HG03097 (cell line): ENCODE results near the gene FFAR3.

Source experiments
- ATAC-seq: cut with Tn5 transposase; IDR thresholded peaks from one replicate; pipeline ENCODE4 v1.9.1; 2021; ENCODE audit not compliant: unreplicated experiment, low FRiP score

Gene FFAR3, protein sequence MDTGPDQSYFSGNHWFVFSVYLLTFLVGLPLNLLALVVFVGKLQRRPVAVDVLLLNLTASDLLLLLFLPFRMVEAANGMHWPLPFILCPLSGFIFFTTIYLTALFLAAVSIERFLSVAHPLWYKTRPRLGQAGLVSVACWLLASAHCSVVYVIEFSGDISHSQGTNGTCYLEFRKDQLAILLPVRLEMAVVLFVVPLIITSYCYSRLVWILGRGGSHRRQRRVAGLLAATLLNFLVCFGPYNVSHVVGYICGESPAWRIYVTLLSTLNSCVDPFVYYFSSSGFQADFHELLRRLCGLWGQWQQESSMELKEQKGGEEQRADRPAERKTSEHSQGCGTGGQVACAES

GRCh38 chr19:35357867-35358573, at the start of gene FFAR3:
Gene FFAR3 (plus strand): TSS chr19:35358460. CDS start chr19:35358891, 431 bp downstream.
- no peak for ATAC-seq

GRCh38 chr19:35308910-35309309, 49.4 kb upstream of the FFAR3 start:
- ATAC-seq, result no peak

DNA sequence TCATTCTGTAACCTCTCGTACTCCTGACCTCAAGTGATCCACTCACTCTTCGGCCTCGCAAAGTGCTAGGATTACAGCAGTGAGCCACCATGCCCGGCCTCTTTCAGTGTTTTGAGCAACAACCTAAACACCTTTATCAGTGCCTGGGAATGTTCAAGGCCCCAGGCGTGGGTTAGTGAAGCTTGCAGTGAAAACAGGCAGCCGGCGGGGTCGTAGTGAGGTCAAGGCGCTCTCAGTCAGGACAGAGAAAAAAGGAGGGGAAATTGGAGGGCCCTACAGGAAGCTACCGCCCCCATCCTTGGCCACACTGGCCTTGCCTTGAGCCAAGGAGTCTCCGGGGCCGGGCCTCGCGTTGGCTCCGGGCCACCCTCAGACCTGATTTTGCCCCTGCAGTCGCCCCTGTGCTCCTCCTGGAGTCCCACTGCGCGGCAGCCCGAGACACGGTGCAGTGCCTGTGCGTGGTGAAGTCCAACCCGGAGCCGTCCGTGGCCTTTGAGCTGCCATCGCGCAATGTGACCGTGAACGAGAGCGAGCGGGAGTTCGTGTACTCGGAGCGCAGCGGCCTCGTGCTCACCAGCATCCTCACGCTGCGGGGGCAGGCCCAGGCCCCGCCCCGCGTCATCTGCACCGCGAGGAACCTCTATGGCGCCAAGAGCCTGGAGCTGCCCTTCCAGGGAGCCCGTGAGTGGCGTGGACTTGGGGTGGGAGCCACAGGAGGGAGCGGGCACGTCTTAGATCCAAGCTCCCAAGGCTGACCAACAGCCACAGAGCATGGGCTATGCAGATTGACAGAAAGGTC, 48.6 kb upstream of the FFAR3 start:
- ATAC-seq, result no peak

DNA sequence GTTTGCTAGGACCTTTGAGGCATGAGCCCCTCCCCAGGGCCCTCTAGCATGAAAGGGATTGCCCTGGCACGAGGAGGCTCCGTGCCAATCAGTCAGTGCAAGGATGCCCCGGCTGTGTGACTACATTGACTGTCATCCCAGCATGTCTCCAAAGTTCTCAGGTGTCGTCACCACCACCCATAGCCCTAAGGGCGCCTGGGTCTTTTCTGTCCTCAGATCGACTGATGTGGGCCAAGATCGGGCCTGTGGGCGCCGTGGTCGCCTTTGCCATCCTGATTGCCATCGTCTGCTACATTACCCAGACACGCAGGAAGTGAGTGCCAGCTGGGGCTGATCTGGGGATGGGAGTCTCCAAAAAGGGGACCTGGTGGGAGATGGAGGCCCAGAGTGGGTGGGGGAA, 47.9 kb upstream of the FFAR3 start:
- ATAC-seq, result no peak

DNA sequence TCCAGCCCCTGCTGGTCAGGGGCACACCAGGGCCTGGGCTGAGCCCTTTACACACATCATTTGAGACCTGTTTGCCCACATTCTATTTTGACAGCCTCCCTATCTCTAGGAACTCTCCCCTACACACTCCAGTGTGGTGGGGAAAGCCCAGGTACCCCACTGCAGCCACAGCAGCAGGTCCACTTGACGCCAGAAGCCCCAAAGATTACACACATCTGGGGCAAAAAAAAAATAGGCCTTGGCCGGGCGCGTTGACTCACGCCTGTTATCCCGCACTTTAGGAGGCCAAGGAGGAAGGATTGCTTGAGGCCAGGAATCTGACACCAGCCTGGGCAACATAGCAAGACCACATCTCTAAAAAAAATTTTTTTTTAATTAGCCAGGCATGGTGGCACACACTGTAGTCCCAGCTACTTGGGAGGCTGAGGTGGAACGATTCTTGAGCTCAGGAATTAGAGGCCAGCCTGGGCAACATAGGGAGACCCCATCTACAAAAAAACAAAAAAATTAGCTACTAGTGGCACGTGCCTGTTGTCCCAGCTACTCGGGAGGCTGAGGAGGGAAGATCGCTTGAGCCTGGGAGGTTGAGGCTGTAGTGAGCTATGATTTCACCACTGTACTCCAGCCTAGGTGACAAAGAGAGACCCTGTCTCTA, 47.3 kb upstream of the FFAR3 start:
- no peak for ATAC-seq

GRCh38 chr19:35311901-35312665, 46.2 kb upstream of the FFAR3 start:
- ATAC-seq, result no peak

GRCh38 chr19:35313587-35313986, 44.7 kb upstream of the FFAR3 start:
- no peak for ATAC-seq

DNA sequence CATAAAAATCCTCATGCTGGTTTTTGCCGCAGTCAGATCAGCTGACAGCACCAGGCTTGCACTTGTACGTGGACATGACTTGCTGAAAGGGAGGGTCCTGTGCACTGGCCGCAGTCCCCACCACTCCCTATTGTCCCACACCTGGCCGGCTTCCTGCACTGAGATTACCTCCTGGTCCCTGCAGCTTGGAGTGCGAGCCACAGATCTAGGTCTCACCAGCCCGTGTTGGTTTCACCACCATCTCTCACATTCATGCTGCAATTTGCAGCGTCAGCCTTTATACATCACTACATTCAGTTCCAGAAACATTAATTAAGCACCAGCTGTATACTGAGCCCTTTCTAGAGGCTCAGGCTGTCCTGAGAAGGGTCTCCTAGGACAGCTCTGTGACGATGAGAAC, 44.2 kb upstream of the FFAR3 start:
- ATAC-seq, result no peak

DNA sequence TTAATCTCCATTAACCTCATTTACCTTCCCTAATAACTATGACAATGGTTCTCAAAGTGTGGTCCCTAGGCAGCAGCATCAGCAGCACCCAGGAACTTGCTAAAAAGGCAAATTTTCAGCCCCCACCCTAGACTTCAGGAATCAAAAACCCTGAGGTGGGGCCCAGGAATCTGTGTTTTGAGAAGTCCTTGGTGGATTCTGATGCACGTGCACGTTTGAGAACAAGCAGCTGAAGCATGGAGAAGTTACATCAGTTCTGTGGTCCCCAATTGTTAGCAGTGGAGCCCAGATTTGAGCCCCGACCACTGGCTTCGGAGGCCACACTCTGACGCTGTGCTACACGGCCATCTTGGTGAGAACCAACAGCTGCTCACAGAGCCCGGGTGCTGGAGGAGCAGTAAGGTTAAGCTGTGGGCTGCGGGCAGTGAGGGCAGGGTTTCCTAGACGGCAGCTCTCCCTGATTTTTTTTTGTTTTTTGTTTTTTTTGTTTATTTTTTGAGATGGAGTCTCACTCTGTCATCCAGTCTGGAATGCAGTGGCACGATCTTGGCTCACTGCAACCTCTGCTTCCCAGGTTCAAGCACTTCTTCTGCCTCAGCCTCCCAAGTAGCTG, 43.3 kb upstream of the FFAR3 start:
- no peak for ATAC-seq

- ATAC-seq, result no peak
Measured at GRCh38 chr19:35315883-35316282, 42.4 kb upstream of the FFAR3 start.

- ATAC-seq, result no peak
Measured at GRCh38 chr19:35316560-35316959, 41.7 kb upstream of the FFAR3 start.

GRCh38 chr19:35317464-35318043, 40.7 kb upstream of the FFAR3 start:
- ATAC-seq, result no peak

- no peak for ATAC-seq
Measured at GRCh38 chr19:35318679-35319448, 39.4 kb upstream of the FFAR3 start.

GRCh38 chr19:35320065-35320713, 38.1 kb upstream of the FFAR3 start:
- no peak for ATAC-seq

DNA sequence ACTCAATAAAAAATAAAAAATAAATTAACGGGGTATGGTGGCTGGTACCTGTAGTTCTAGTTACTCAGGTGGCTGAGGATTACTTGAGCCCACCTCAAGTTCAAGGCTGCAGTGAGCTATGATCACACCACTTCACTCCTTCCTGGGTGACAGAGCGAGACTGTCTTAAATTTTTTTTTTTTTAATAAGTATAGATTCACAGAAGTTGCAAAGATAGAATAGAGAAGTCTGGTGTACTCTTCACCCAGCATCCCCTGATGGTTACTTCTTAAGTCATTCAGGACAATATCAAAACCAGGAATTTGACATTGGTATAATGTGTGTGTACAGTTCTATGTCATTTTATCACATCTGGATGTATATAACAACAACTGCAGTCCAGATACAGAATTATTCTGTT, 37.0 kb upstream of the FFAR3 start:
- ATAC-seq, result no peak

DNA sequence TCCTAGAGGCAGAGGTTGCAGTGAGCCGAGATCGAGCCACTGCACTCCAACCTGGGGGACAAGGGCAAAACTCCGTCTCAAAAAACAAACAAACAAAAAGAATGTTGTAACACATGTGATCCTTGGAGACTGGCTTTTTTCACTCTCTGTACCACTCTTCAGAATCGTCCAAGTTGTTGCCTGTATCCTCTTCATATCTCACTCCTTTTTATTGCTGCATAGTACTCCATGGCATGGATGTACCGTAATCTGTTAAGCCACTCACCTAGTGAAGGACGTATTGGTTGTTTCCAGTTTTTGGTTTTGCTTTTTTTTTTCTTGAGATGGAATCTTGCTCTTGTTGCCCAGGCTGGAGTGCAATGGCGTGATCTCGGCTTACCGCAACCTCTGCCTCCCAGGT, 36.2 kb upstream of the FFAR3 start:
- no peak for ATAC-seq

GRCh38 chr19:35327642-35328041, 30.6 kb upstream of the FFAR3 start:
- no peak for ATAC-seq

DNA sequence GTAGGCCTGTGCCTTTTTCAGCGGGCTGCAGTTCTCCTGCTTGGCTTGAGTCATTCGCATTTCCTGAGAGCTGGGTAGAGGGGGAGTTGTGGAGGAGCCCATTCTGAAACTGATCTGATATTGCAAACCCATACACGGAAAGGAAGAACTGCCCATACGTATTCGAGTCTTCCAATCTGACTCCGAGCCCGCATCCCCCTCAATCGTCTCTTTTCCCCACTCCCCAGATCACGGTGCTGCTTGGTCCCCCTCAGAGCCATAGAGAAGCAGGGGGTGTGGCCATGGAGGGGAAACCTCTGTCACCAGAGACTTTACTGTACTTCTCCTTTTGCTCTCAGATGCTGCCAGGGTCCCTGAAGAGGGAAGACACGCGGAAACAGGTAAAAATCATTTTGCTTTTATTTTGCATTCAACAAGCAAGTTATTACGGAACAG, 29.4 kb upstream of the FFAR3 start, which contains the start of gene CD22:
CD22 (plus strand) TSS at position 337 of the 435 bp plus-strand sequence. CDS start 2,854 bp downstream, outside the sequence.
- ATAC-seq, result no peak
